IPS-NIHi11 (cell line): Measurements from ENCODE around the gene TMEM235.

Experiments
- DNase-seq: peaks from one replicate; pipeline ENCODE4 v3.0.0; 2012; ENCODE audit warnings: mixed read lengths, low spot score

The TMEM235 gene

DNA sequence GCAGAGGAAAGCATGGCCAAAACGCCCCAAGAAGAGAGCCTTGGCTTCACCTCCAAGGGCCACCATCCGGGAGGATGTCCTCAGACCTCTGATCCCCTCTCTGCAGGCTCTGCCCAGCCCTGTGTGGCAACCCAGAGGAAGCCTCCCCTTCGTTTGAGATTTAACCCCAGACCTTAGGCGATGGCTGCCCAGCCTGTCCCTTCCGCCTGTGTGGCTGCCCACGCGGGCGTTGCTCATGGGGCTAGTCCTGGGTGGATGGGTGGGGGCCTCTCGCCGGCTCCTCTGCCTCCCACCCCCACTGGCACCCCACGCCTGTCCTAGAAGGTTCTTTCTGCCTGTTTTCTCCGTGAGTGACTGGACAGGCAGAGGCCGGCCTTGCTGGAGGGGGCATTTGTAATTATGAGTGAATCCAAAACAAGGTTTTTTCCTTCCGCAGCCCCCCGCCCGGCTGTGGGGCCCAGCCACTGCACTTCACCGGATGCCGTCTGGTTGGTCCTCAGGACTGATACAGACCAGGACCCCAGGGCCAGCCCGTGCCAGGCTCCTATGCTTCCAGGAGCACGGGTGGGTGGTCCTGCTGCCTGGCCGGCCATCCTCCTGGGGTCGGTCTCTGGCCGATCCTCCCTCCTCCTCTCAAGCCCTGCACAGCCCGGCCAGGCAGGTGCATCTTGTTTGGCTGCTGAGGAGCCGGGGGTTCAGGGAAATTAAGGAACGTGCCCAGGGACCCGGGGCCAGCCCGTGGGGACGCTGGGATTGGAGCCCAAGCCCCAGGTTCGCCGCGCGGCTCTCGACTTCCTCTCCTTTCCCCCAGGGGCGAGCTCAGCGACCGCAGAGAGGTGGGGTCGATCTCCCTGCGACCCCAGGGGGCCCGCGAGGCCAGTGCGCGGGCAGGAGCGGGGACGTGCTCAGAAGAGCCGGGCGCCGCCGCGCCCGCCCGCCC lies at the start of gene TMEM235:
Gene TMEM235 (plus strand): TSS at position 636 of the 940 bp plus-strand sequence. CDS start 393 bp downstream, outside the sequence.
- DNase-seq = peak; percentile 72

DNA sequence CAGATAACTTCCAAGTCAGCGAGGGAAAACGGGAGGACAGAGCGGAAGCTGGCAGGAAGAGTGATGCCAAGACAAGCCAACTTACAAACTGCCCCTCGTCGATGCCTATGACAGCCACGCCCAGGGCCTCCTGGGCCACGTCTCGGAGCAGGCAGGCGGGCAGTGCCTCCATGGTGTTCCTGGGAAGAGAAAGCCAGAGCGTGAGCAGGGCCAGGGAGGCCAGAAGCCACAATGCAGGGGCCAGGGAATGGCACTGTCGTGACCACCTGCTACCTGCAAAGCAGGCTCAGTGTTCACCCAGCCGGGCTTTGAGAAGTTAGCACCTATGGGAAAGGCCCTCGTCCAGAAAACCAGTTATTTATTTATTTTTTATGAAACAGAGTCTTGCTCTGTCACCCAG lies 48.9 kb upstream of the TMEM235 start:
- no peak for DNase-seq

DNA sequence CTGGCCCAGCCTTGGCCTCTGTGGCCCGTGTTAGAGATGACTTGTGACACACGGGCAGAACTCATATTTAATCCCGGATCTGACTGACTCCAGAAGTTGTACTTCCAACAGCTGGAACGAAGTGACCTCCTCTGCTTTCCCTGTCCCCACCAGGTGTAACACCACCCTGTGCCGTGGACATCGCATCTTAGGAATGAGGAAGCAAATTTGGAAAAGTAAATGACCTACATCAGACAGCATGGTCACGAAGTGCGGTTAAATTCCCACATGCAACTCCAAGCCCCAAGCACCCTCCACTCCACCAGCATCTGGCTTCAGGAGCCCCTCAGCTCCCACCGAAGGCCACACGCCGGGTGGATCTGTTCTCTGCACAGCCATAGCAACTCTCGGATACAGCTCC lies 47.5 kb upstream of the TMEM235 start:
- DNase-seq = no peak

DNA sequence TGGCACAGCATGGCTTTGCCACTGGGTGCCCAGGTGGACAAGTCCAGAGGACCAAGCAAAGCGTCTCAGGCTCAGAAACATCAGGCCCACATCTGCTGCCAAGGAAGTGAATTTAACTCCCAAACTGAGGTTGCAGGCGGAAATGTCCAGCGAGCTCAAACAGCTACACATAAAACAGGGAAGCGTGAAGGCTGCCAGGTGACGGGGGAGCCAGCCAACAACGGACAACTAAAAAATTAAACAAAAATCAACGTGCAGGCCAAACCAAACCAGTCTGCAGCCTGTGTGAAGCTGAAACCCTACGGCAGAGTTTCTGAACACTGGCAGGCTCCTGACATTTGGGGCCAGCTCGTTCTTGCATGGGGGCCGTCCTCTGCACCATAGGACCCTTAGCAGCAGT lies 47.1 kb upstream of the TMEM235 start:
- DNase-seq = no peak

DNA sequence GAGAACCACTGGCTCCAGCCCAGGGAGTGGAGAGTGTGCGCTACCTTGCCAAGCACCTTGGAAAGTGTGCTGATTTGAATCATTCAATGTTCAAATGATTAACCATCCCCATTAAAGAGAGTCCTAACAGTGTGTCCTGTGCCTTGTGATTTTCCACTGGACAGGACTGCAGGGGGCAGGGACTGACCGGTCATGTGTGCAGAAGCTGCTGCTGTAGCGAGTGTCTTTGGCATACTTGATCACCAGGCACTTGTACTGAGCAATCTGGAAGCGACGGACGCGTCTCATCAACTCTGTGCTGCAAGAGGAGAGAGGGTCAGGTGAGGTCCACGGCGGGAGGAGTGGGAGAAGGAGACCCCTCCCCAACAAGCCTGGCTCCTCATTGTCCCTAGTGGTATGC lies 46.6 kb upstream of the TMEM235 start:
- no peak for DNase-seq

DNA sequence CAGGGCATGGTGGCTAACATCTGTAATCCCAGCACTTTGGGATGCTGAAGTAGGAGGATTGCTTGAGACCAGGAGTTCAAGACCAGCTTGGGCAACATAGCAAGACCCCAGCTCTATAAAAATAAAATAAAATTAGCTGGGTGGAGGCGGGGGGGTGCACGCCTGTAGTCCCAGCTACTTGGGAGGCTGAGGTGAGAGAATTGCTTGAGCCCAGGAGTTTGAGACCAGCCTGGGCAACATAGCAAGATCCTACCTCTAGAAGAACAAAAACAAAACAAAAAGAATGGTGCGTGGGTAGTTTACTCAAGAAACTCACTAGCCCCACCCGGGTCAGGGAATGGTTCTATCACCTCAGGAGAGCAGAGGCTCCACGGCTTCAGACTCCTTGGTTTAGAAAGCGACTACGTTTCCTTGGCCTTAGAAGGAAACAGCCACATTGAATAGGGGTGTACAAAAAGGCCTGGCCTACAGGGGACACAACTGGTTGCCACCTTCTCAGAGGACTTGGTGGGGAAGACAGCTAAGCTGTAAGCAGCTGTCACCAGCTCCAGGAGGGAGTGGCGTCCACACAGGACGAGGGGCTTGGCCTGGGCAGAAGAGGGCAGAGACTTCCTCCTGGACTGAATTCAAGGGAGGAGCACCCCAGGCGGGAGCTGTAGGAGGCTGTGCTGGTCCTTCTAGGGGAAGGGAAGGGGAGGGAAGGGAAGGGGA lies 45.3 kb upstream of the TMEM235 start:
- DNase-seq = peak; percentile 65

DNA sequence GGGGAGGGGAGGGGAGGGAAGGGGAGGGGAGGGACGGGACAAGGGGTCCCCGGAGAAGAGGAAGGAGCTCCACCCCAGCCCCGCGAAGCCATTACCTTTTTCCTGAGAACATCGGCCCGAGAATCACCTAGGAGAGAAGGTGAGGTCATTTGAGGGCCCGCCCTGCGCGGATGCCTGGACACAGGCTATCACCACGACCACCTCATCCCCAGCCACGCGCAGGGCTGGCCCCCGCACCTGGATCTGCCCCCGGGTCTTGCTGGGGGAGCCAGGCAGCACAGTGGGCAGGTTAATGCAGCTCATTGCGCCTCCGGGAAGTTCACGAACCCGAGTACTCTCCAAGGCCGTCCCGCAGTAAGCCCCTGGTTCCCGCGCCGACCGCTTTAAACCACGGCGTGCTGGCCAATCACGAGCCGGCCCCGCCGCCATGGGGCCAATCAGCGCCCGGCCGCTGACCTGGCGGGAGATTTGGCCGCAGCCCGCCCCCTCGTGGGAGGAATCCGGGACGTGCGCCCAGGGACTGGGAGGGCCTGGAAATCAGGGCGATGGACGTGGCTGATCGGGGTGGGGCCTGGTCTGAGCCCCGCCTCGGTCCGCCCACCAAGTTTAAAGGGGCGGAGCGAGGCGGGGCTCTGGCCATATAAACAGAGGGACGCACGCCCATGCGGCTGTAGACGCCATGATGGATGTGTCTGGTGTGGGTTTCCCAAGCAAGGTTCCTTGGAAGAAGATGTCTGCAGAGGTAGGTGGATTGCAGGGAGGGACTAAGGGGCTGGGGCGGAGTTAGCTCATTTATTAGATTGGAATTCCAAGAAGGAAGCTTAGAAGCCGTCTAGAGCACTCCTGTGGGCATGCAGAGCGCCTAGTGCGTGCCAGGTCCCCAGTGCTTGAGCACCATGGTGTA lies 44.5 kb upstream of the TMEM235 start, which contains the start of the genes AFMID and TK1:
Gene AFMID (plus strand): TSS at position 671 of the 904 bp plus-strand sequence. CDS start 9 bp downstream, at position 680.
Gene TK1 (minus strand): TSS at position 361 of the 904 bp plus-strand sequence. CDS start 58 bp downstream, at position 303.
- DNase-seq = peak; percentile 99

DNA sequence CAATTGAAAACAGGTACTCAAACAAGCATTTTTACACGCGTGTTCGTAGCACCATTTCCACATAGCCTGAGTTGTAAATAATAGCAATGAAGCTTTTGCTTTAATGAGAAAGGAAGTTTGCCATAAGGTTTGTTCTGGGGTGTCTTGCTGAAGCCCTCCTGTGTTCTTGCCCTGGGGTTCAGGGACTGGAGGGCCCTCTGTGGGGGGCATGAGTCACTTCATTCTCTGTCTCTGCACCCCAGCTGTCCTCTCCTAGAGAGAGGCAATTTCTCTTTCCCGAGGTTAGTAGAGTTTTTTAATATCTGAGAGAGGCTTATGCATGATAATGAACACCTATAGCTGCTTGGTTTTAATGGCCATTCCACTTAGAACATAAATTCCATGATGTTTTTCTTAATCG lies 34.7 kb upstream of the TMEM235 start:
- no peak for DNase-seq

DNA sequence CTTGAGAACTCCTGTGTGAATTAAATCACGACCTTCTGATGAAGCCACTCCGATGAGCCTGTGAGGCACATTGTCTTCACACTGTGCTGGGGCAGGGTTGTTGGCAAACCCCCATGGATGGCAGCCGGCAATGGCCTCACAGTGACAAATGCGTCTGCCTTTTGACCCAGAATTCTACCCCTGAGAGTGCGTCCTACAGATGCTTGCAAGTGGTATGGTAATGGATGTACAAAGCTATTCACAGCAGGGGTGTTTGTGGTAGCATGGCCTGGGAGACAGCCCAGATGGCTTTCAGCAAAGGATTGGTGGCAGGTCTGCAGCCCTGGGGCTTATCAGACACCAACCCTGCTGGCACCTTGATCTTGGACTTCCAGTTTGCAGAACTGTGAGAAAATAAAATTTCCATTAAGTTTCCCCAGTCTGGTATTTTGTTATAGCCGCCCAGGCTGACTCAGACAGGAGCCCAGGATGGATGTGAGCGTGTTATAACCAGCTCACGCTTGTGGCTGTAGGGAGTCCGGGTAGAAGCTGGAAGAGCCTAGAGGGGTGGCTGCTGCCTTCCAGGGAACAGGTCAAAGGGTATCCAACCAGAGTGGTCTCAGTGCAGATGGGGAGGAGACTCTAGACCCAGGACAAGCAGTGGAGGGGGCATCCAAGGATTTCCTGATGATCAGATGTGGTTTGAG lies 34.1 kb upstream of the TMEM235 start:
- DNase-seq = no peak

DNA sequence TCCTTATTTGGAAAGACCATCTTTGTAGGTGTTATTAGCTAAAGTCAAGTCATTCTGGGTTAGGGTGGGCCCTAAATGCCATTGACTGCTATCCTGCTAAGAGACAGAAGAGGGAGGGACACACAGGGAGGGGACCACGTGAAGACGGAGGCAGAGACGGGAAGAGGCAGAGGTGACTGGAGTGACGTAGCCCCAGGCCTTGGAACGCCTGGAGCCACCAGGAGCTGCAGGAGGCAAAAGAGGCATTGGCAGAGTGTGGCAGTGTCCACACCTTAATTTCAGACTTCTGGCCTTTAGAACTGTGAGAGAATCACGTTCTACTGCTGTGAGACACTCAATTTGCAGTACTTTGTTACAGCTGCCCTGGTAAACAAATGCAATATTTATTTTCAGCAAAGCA lies 31.0 kb upstream of the TMEM235 start:
- DNase-seq = no peak

DNA sequence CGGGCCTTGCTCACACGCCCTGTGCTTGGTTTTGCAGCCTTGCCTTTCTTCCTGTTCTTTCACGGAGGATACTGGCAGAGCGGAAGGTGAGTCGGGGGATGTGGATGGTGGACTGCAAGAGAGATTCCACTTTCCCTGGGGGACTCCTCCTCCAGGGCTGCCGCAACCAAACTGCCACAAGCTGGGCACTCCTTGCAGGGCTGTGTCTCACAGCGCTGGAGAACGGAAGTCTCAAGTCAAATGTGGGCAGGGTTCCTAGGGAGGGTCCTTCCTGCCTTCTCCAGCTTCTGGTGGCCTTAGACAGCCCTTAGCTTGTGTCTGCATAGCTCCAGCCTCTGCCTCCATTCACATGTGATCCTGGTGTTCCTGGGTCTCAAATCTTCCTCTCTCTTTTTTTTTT lies 28.8 kb upstream of the TMEM235 start:
- no peak for DNase-seq

DNA sequence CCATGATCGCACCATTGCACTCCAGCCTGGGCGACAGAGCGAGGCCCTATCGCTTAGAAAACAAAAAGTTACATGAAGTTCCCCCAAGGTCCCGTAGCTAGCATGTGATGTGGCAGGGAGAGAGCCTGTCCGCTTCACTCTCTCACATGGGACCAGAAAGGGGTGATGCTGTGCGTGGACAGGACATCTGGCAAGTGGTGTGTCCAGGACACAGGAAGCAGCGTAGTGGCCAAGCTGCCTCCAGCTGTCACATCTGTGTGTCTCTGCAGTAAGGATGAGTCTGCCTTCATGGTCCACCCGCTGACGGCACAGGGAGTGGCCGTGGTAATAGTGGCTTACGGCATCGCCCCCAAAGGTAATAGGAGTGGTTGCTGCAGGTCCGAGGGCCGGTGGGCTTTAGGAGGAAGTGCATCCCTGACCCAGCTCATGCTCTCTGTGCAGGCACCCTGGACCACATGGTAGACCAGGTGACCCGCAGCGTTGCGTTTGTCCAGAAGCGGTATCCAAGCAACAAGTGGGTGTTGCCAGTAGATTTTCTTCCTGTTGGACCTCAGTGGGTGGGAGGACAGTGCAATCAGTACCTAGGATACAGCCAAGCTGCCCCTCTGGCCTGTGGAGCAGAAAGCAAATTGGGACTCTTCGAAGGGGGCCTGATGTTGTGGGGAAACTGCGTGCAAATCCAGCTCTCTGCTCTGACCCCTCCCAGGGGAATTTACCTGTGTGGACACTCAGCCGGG lies 26.9 kb upstream of the TMEM235 start:
- DNase-seq = no peak

DNA sequence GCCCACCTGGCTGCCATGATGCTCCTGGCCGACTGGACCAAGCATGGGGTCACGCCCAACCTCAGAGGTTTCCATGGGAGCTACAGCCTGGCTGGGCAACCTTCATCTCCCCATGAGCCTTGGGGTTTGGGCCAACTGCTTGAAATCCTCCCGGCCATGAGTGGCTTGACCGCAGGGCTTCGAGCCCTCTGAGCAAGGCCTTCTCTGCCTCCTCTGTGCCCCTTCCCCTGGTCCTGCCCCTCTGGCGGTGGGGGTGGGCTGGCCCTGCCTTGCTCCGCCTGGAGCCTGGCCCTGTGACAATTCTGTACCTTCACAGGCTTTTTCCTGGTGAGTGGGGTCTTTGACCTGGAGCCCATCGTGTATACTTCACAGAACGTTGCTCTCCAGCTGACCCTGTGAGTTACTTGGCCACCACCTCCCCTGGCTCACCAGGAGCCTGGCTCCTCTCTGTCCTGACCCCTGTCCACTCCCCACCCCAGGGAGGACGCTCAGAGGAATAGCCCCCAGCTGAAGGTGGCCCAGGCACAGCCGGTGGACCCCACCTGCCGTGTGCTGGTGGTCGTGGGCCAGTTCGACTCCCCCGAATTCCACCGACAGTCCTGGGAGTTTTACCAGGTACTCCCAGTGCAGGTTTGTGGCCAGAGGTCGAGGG lies 26.2 kb upstream of the TMEM235 start:
- DNase-seq = no peak

DNA sequence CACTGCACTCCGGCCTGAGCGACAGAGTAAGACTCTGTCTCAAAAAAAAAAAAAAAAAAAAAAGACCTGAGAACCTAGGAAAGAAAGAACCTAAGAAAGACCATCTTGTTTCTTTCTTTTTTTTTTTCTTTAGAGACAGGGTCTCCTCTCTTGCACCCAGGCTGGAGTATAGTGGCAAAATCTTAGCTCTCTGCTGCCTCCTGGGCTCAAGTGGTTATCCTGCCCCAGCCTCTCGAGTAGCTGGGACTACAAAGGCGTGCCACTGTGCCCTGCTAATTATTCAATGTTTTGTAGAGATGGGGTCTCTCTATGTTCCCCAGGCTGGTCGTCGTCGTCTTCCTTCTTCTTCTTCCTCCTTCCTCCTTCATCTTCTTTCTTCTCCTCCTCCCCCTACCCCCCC lies 25.1 kb upstream of the TMEM235 start:
- DNase-seq = no peak

DNA sequence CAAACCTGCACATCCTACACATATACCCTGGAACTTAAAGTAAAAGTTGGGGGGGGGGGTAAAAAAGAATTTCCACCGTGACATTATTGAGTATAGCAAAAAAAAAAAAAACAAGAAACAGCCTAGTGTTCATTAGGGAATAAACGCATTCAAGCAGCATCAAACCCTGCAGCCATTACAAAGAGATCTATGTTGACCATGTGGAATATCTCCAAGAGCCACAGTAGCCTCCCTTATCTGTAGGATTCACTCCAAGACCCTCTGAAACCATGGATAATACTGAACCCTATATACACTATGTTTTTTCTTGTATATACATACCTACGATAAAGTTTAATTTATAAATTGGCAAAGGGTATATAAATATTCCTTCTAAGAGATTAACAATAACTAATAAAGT lies 22.9 kb upstream of the TMEM235 start:
- DNase-seq = no peak

DNA sequence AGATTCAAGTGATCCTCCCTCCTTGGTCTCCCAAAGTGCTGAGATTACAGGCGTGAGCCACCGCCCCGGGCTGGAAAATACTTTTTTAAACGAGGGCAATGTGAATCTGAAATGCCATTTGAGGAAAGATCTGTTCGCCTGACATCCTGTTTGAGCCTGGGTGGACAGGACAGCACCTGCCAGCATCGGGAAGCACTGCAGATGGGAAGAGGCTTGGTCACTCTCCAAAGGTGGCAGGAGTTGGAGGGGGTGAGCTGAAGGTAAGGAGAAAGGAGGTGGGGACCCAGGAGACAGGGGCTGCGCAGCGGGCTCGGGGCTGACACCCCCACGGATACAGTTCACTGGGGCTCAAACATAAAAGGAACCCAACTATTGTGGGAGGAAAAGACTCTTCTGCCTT lies 21.3 kb upstream of the TMEM235 start:
- DNase-seq = no peak

DNA sequence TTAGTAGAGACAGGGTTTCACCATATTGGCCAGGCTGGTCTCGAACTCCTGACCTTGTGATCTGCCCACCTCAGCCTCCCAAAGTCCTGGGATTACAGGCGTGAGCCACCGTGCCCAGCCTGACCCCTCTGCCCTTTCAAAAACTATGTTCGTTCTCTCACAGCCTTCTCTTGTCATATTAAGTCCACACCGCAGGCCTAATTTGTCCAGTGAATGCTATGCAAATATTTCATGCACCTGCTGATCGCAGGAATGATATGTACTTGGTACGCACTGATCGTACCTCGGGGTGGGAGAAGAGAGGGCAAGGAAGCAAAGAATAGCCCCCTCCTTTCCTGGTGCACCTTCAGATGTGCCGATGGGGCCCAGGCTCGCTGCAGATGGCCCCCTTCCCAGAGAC lies 20.4 kb upstream of the TMEM235 start:
- DNase-seq = no peak

DNA sequence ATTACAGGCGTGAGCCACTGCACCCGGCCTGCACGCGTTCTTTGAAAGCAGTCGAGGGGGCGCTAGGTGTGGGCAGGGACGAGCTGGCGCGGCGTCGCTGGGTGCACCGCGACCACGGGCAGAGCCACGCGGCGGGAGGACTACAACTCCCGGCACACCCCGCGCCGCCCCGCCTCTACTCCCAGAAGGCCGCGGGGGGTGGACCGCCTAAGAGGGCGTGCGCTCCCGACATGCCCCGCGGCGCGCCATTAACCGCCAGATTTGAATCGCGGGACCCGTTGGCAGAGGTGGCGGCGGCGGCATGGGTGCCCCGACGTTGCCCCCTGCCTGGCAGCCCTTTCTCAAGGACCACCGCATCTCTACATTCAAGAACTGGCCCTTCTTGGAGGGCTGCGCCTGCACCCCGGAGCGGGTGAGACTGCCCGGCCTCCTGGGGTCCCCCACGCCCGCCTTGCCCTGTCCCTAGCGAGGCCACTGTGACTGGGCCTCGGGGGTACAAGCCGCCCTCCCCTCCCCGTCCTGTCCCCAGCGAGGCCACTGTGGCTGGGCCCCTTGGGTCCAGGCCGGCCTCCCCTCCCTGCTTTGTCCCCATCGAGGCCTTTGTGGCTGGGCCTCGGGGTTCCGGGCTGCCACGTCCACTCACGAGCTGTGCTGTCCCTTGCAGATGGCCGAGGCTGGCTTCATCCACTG lies 17.3 kb upstream of the TMEM235 start, which contains the start of gene BIRC5:
Gene BIRC5 (plus strand): TSS at position 238 of the 690 bp plus-strand sequence. CDS start 64 bp downstream, at position 302.
- DNase-seq = peak; percentile 98

DNA sequence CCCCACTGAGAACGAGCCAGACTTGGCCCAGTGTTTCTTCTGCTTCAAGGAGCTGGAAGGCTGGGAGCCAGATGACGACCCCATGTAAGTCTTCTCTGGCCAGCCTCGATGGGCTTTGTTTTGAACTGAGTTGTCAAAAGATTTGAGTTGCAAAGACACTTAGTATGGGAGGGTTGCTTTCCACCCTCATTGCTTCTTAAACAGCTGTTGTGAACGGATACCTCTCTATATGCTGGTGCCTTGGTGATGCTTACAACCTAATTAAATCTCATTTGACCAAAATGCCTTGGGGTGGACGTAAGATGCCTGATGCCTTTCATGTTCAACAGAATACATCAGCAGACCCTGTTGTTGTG lies 16.7 kb upstream of the TMEM235 start:
- DNase-seq = no peak
